Activated B cell treated with CpG ODN at 0.5 μM for 24 hours (primary cell): ENCODE results near the gene NEK1. TPM values are rescaled to one million over a fixed set of nuclear protein-coding genes. Genes with fewer than 3 reads are reported as not detected.

Experiments
- ATAC-seq: fragments of 200-7000 bp; cut with Tn5 transposase; one replicate; pipeline ENCODE4 v1.10.0; 2021; ENCODE audit warnings: low read depth, mild to moderate bottlenecking, moderate library complexity
- CTCF ChIA-PET: fragments of 350-600 bp; sonication (Branson Sonifier 250); formaldehyde crosslinking; loops from one replicate; lab custom pipeline; 2021; ENCODE audit warnings: antibody characterized with exemption; lab: Charles Lee
- POLR2A ChIA-PET: fragments of 350-600 bp; sonication (Branson Sonifier 250); formaldehyde crosslinking; loops from one replicate; lab custom pipeline; 2021; ENCODE audit warnings: antibody characterized with exemption; lab: Charles Lee
- DNase-seq: peaks from one replicate; pipeline ENCODE4 v3.0.0; 2022
- H3K27ac Mint-ChIP-seq: one replicate; pipeline ENCODE4 v1.8.0; 2020; ENCODE audit warnings: mixed read lengths
- H3K27me3 Mint-ChIP-seq: one replicate; pipeline ENCODE4 v1.8.0; 2021; ENCODE audit warnings: mixed read lengths
- H3K36me3 Mint-ChIP-seq: one replicate; pipeline ENCODE4 v1.8.0; 2021; ENCODE audit warnings: low read depth, mixed read lengths
- H3K4me1 Mint-ChIP-seq: one replicate; pipeline ENCODE4 v1.8.0; 2021; ENCODE audit warnings: mixed read lengths
- H3K4me3 Mint-ChIP-seq: one replicate; pipeline ENCODE4 v1.8.0; 2020; ENCODE audit warnings: mild to moderate bottlenecking, mixed read lengths
- H3K9me3 Mint-ChIP-seq: one replicate; pipeline ENCODE4 v1.8.0; 2020; ENCODE audit warnings: mixed read lengths
- CTCF ChIP-seq: fragments of 200-600 bp; IDR thresholded peaks from one replicate; pipeline ENCODE4 v1.8.0; 2022; ENCODE audit warnings: antibody characterized with exemption, mild to moderate bottlenecking
- intact Hi-C: fragments of 100-400 bp; cut with micrococcal nuclease; formaldehyde crosslinking; loops from one replicate; pipeline ENCODE4 v1.15.1; 2024
- total RNA-seq: library from RNA; stranded (reverse); gene quantifications from 2 replicates; pipeline ENCODE4 v1.2.3, GENCODE V29; 2022

NEK1 gene
- total RNA-seq, 1 donor from 2014 or later, result 14.3 TPM

- Mint-ChIP-seq H3K27me3 (no peaks in the 10 kb centered on the region), H3K9me3 (no peaks in the 10 kb centered on the region), H3K4me1 (peaks cover 44% of the 10 kb centered on the region), H3K27ac (peak overlapping the region; percentile 99), H3K4me3 (peak overlapping the region; percentile 100), H3K36me3 (peaks cover 25% of the 10 kb centered on the region)
- ATAC-seq (no peak), DNase-seq (no peak)
- intact Hi-C loops, result loop anchor here (1.0 to 2.0 kb wide), 5 partner anchors 9 to 1140 kb away; partner anchors contain the start of genes HPF1 and NEK1
- ChIA-PET CTCF (interaction anchor here (0.6 to 3.4 kb wide), 3 partner anchors 8 to 39 kb away, joined by 3 to 22 read pairs (median 8); partner anchors contain the start of gene NEK1), POLR2A (interaction anchor here (0.6 to 3.1 kb wide), 7 partner anchors 9 to 611 kb away, joined by 3 to 52 read pairs (median 5); partner anchors contain the start of genes CBR4, HPF1 and NEK1)
- TF ChIP-seq CTCF, result no peak
Measured at GRCh38 chr4:169620880-169621248, 8.5 kb upstream of the NEK1 start.

GRCh38 chr4:169619958-169620879 lies 7.8 kb upstream of the NEK1 start, which contains the start of gene CLCN3:
Gene CLCN3, plus strand, starts transcription at chr4:169620578. Its CDS starts 15,351 bp downstream, at chr4:169635929.
- CTCF ChIA-PET, result interaction anchor here (0.6 to 3.4 kb wide), 4 partner anchors 8 to 79 kb away, joined by 3 to 22 read pairs (median 6); partner anchors contain the start of gene NEK1
- intact Hi-C loops, result loop anchor here (1.0 to 2.0 kb wide), 6 partner anchors 8 to 1139 kb away; partner anchors contain the start of genes CBR4, HPF1 and NEK1
- H3K27me3 Mint-ChIP-seq, result no peaks in the 10 kb centered on the region

GRCh38 chr4:169619518-169619957 lies 7.2 kb upstream of the NEK1 start:
- intact Hi-C loops, result loop anchor here (1.0 kb wide), 1 partner anchor 609 kb away; the partner anchor contains the start of gene CBR4
- Mint-ChIP-seq H3K36me3 (peaks cover 17% of the 10 kb centered on the region), H3K27ac (peak overlapping the region; percentile 99), H3K4me1 (peaks cover 41% of the 10 kb centered on the region), H3K9me3 (no peaks in the 10 kb centered on the region), H3K27me3 (no peaks in the 10 kb centered on the region), H3K4me3 (peak overlapping the region; percentile 100)
- DNase-seq (peak; percentile 38), ATAC-seq (peak; percentile 43)
- ChIA-PET CTCF (interaction anchor here (1.4 to 3.4 kb wide), 2 partner anchors 41 to 80 kb away, joined by 3 to 22 read pairs; no protein-coding TSS in a partner anchor), POLR2A (interaction anchor here (0.9 to 3.1 kb wide), 7 partner anchors 8 to 610 kb away, joined by 3 to 52 read pairs (median 5); partner anchors contain the start of genes CBR4, HPF1 and NEK1)
- peak; percentile 51 for TF ChIP-seq CTCF

More at GRCh38 chr4:169619958-169620879, 7.8 kb upstream of the NEK1 start, which contains the start of gene CLCN3:
- Mint-ChIP-seq H3K4me1 (peaks cover 41% of the 10 kb centered on the region), H3K27ac (peak within 1 kb of the TSS; percentile 99), H3K9me3 (no peaks in the 10 kb centered on the region), H3K4me3 (peak within 1 kb of the TSS; percentile 100), H3K36me3 (peaks cover 20% of the 10 kb centered on the region)
- ATAC-seq (peak; percentile 93), DNase-seq (peak; percentile 92)
- POLR2A ChIA-PET, result interaction anchor here (0.6 to 3.1 kb wide), 10 partner anchors 9 to 610 kb away, joined by 3 to 52 read pairs (median 4); partner anchors contain the start of genes CBR4, HPF1 and NEK1
- no peak for TF ChIP-seq CTCF

GRCh38 chr4:169618986-169619385 lies 6.6 kb upstream of the NEK1 start:
- H3K4me3 Mint-ChIP-seq, result peak overlapping the region; percentile 100
- DNase-seq, result no peak
- TF ChIP-seq CTCF, result no peak
- H3K9me3 Mint-ChIP-seq, result no peaks in the 10 kb centered on the region
- CTCF ChIA-PET, result interaction anchor here (1.4 to 3.4 kb wide), 2 partner anchors 41 to 80 kb away, joined by 3 to 22 read pairs; no protein-coding TSS in a partner anchor
- H3K27ac Mint-ChIP-seq, result peak overlapping the region; percentile 99
- intact Hi-C loops, result loop anchor here (1.0 kb wide), 1 partner anchor 609 kb away; the partner anchor contains the start of gene CBR4
- H3K27me3 Mint-ChIP-seq, result no peaks in the 10 kb centered on the region
- H3K36me3 Mint-ChIP-seq, result peaks cover 15% of the 10 kb centered on the region
- POLR2A ChIA-PET, result interaction anchor here (2.7 kb wide), 1 partner anchor 41 kb away, joined by 52 read pairs; no protein-coding TSS in a partner anchor
- H3K4me1 Mint-ChIP-seq, result peaks cover 41% of the 10 kb centered on the region
- no peak for ATAC-seq
